Mucosa of gallbladder (tissue), 1 donor: ENCODE measurements around the gene CAMK4. TPM values are rescaled to one million over a fixed set of nuclear protein-coding genes. Genes with fewer than 3 reads are reported as not detected.

Experiments
- DNase-seq: peaks from one replicate; pipeline ENCODE4 v3.0.0-alpha.2; 2020; ENCODE audit warnings: low spot score
- total RNA-seq: library from RNA; stranded (reverse); gene quantifications from one replicate; pipeline ENCODE4 v1.2.1, GENCODE V29; 2021
- donor health status: DM: no; HTN: no; CAD: no.

CAMK4 gene
- total RNA-seq, 1 donor from 2014 or later, result 5.0 TPM

DNA sequence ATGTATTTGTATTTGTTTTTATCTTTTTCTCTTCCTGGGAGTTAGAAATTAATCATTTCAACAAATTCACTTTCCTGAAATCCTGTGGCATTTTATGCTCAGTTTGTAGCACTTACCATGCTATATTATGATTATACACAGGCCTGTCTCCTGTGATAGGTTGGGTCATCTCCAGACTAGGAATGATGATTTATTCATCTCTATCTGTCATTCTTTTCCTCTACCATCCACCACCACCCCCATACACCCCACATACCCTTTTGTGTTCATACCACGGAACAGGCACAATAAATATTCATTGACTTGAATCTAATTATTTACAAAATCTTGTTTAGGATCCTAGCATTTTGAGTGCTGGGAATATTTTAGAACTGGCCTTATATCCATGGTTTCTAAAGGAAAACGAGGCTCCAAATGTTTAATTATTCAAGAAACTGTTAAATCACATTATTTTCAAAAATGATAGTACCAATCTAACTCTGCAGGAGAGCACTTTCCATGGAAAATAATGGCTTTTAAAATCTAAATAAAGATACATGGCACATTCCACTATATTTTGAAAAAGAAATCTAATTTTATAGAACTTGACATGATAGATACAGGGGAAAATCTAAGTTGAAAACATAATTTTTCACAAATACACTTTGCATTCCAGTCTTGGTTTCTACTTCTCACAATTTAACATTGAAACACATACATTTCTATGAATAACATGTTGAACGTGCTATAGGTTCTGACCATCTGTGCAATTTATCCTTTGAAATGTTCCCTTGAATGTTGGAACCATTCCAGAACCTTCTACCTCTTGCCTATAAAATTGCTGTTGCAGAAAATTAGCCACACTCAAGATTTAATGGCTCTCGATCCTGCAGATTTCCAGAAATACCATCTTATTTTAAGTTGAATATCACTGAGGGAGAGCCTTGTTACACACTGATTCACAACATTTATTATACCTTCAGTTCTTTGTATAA, 198.8 kb downstream of the CAMK4 start:
- DNase-seq, result no peak

DNA sequence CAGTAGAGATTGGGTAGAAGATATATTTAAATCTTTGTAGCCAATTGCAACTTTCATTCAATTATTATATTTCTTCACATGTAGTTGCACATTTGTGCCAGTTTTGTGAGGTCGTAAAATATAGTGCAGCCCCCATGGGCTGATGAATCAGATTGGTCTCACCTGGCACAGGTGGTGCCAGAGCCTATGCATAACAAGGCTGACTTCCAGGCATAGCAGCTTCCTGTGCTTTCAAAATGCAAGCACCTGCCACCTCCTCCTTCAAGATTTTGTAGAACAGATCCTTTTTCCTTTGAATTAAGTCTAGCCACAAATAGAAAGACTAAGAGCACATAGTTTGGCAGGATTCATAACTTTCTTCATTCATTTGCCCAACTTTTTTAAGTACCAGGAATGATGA, 201.0 kb downstream of the CAMK4 start:
- DNase-seq, result no peak

- DNase-seq, result no peak
These were observed 203.6 kb downstream of the CAMK4 start for GRCh38 chr5:111427762-111428161.

DNA sequence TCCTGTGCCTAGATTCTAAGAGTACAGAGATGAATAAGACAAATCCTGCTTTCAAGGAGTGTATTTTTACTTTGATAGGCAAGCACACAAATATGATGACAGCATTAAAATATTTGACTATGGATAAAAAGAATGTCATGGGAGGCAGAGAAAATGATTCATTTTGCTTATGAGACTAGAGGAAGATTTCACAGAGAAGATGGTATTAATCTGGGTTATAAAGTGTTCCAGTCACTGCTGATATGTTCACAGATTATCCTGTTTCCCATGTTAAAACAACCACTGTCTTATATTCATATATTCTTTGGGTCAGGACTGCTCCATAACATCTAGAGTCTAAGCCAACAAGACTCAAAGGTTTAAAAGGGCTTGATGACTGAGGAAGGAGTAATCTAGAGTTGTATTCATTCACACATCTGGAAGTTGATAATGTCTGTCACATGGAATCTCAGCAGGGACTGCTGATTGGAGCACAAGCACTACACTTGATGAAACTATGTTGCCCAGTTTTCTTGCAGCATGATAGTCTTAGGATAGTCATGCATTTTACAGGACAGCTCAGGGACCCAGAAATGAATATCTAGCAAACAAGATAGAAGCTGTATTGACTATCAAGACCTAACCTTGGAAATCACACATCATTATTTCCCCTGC, 208.8 kb downstream of the CAMK4 start:
- DNase-seq, result no peak

GRCh38 chr5:111434800-111435199, 210.6 kb downstream of the CAMK4 start:
- DNase-seq, result no peak

DNA sequence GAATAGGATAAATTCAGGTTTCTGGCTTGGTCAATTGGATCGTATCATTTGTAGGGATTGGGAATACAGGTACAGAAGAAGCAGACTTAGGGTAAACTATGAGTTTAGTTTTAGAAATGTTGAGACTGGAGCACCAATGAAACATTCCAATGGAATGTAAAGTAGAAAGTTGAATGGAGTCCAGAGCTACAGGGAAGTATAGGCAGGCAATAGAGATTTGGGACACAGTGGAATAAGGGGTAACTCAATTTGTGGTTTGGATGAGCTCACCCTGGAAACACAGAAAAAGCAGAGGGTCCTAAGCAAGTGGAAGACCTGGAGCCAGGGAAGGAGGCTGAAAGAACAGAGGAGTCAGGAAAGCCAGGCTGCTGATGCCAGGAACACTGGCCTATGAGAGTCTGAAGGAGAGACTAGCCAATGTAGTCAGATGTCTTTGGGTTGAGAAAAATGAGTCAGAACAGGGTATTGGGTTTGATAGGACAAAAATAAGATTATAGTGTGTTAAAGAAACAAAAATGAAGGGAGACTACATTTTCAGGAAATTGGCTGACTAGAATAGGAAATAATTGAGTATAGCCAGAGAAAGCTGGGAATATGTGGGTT, 215.4 kb downstream of the CAMK4 start:
- no peak for DNase-seq

DNA sequence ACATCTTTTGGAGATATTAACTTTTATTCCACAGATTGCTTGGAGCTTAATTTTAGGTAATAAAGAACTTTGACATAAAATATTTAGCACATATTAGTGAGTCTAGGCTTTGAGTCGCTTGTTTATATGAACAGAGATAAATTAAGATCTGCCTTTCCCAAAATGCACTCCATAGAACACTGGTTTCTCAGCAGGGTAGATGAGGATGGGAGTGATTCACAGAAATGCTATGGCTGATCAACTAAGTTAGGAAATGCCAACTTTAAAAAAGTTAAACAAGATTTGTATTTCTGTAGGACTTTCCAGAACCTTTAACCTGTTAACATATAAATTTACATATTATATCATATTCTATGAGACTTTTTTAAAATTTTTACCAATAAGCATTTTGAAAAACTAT, 222.9 kb downstream of the CAMK4 start:
- no peak for DNase-seq

DNA sequence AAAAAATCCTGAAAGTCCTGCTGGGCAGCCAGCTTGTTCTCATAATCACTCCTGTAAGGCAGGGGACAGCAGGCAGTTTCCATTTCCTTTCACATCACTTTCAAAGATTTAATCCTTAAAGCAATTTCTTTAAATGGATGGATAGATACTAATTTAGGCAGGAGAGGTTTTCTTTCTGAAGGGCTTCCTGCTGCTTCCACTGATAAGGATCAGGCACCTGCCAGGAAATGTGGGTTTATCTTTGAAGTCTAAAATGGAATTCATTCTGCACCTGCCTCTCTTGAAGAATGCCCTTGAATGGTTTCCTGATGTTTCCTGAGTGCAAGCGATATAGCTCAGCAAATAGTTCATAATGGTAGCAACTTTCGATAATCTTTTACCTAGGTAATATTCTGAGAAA, 223.6 kb downstream of the CAMK4 start:
- no peak for DNase-seq

DNA sequence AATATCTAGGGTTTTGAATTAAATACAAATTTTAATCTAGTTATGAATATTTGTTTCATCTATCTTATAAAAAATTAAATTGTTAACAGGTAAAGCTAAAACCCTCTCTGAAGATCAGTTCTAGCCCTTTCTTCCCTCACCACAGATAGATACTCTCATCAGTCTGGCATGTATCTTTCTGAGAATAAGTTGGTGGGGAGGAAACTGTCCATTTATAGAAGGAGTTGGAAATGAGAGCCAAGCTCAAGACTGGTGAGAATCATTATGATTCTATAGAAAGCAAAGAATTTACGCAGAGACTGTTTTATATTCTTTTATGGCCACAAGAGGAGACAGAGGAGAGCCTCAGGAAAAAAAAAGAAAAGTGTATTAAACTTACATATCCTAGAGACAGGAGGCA, 229.1 kb downstream of the CAMK4 start:
- no peak for DNase-seq

- no peak for DNase-seq
These were observed 229.6 kb downstream of the CAMK4 start for GRCh38 chr5:111453747-111454146.

GRCh38 chr5:111454198-111454622, 230.0 kb downstream of the CAMK4 start:
- no peak for DNase-seq

DNA sequence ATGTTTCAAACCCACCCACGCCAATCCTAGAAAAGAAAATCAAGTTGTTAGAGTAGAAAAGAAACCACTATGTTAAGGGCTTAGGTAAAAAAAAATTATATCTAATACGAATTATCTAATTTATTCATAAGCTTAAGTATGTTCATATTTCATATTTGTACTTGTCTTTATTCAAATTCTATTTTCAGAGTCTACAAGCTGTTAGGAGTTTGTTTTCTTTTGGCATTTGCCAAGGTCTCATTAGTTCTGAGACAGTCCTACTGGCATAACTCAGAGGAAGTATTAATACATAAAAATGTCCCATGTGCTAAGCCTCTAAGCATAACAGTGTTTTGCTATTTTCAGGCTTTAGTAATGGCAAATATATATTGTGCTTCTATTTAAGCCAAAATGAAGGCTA, 230.6 kb downstream of the CAMK4 start:
- no peak for DNase-seq

GRCh38 chr5:111461255-111461671, 237.1 kb downstream of the CAMK4 start:
- no peak for DNase-seq

DNA sequence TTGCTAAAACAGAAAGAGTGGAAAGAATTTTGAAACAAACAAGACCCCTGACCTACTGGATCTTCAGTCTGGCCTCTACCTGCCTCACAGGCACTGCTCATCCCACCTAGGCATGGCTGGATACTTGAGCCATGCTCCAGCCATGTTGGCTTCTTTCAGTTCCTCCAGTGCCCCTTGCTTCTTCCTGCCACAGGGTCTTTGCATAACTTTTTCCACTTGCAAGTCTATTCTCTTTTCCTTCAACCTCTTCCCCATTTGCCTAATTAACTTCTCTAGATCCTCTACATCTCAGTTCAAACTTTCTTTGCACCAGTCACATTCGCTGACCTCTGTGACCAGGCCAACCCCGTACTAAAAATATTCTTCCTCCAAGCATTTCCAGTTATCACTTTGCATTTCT, 237.8 kb downstream of the CAMK4 start:
- no peak for DNase-seq

DNA sequence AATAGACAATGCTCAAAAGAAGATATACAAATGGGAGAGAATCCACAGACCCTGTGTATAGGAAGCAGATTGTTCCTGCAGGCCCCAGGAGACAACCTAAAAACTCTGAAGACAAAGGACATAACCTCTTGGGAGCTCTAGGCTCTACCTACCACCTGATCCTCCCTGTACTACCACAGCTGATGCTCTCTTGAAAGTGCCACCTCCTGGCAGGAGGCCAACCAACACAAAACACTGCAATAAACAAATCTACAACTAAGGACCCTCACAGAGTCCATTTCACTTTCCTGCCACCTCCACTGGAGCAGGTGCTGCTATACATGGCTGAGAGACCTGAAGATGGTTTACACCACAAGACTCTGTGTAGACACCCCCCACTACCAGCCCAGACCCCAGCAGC, 239.1 kb downstream of the CAMK4 start:
- DNase-seq, result no peak

- DNase-seq, result no peak
These were observed 245.2 kb downstream of the CAMK4 start for GRCh38 chr5:111469293-111469896.

GRCh38 chr5:111469903-111470302, 245.7 kb downstream of the CAMK4 start:
- no peak for DNase-seq

DNA sequence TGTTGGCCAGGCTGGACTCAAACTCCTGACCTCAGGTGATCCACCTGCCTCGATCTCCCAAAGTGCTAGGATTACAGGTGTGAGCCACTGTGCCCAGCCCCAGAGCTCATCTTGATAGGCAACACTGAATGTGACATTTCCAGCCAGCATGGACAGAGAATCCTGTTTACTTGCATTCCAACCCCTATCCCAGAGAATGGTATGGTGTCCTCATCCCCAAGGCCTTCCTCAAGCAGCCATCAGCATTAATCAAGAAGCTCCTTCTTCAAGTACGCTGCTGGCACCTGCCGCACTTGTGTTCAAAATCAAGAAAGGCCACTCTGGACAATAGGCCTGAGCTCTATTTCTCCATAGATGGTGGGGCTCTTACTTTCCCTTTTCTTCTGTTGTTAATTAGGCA, 247.9 kb downstream of the CAMK4 start:
- no peak for DNase-seq

GRCh38 chr5:111472579-111472978, 248.4 kb downstream of the CAMK4 start:
- DNase-seq, result no peak

DNA sequence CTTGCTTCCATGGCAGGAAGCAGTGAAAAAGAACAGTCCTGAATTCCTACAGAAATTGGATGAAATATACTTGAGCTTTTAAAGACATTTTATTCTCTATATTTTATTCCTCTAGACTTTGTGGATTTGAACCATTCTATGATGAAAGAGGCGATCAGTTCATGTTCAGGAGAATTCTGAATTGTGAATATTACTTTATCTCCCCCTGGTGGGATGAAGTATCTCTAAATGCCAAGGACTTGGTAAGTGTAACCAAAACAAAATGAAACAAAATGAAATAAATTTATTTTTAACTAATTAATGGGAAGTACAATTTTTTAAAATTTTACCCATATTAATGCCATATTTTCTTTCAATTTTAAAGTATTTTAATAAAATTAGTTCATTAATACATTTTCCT, 254.1 kb downstream of the CAMK4 start:
- no peak for DNase-seq

DNA sequence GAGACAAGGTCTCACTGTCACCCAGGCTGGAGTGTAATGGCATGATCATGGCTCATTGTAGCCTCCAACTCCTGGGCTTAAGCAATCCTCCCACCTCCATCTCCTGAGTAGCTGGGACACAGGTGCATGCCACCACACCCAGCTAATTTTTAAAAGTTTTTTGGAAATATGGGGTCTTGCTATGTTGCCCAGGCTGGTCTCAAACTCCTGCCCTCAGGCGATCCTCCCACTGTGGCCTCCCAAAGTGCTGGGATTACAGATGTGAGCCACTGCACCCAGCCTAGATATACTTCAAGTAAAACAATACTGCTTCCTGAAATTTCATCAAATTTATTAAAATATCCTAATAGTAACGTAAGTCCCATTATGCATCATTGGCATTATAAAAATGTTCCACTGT, 254.7 kb downstream of the CAMK4 start:
- DNase-seq, result no peak

DNA sequence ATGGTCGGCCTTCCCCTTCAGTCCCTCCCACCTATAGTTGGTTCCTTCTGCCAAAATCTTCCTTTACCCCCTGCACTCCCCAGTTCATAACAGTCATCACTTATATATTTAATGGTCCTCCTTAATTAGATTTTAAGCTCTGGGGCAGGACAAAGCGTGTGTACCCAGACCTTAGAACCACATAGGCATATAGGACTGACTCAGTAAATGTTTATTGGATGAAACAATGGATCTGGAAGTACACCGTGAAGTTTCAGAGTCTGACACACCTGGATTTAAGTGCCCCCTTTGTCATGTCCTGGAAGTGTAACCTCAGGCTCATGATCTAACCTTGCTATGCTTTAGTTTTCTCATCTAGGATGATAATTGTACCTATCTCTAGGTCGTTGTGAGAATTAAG, 256.2 kb downstream of the CAMK4 start:
- no peak for DNase-seq
